ENCODE results near the gene MOB3B. TPM values are rescaled to one million over a fixed set of nuclear protein-coding genes. Genes with fewer than 3 reads are reported as not detected.

MOB3B gene
- total RNA-seq, 2 experiments from 2014 or later = 0.34 to 0.38 TPM

GRCh38 chr9:27311184-27311583, 218.4 kb downstream of the MOB3B start:
- Mint-ChIP-seq H3K9me3 (no peaks in the 10 kb centered on the region), H3K27me3 (no peaks in the 10 kb centered on the region), H3K36me3 (no peaks in the 10 kb centered on the region), H3K4me1 (ENCODE audit: low read depth) (no peaks in the 10 kb centered on the region), H3K27ac (no peak overlapping the region), H3K4me3 (no peak overlapping the region)
- ChIA-PET POLR2A (no interaction called here), CTCF (no interaction called here)
- intact Hi-C loops (cut with micrococcal nuclease) = no loop called here
- DNase-seq = no peak

- Mint-ChIP-seq H3K4me1 (ENCODE audit: low read depth) (no peaks in the 10 kb centered on the region), H3K9me3 (no peaks in the 10 kb centered on the region), H3K4me3 (no peak overlapping the region), H3K27me3 (no peaks in the 10 kb centered on the region), H3K27ac (no peak overlapping the region), H3K36me3 (no peaks in the 10 kb centered on the region)
- POLR2A ChIA-PET = no interaction called here
- intact Hi-C loops (cut with micrococcal nuclease) = no loop called here
- DNase-seq = no peak
- CTCF ChIA-PET = no interaction called here
Observed at GRCh38 chr9:27310582-27310981, 219.0 kb downstream of the MOB3B start.

- CTCF ChIA-PET = no interaction called here
- Mint-ChIP-seq H3K27ac (no peak overlapping the region), H3K27me3 (no peaks in the 10 kb centered on the region), H3K9me3 (no peaks in the 10 kb centered on the region), H3K4me1 (ENCODE audit: low read depth) (no peaks in the 10 kb centered on the region), H3K36me3 (no peaks in the 10 kb centered on the region), H3K4me3 (no peak overlapping the region)
- POLR2A ChIA-PET = no interaction called here
- DNase-seq = no peak
- intact Hi-C loops (cut with micrococcal nuclease) = no loop called here
Observed at GRCh38 chr9:27308691-27309390, 220.8 kb downstream of the MOB3B start.

DNA sequence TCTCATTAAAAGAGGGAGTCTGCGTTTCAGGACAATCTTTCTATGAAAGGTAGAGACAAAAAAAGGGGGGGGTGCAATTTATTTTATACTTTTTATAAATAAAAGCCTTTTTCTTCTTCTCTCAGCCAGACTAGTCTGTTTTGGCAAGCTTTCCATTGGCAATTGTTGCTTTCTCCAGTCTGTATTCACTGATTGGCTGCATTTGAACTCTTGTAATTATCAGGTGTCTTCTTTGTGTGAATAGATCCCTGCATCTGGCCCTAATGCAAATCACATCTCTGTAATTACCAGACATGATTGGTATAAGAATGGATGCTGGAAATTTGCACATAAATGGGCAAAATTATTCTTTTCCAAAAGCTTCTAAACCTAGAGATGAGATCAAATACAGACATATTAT, 225.1 kb downstream of the MOB3B start:
- Mint-ChIP-seq H3K4me3 (no peak overlapping the region), H3K9me3 (no peaks in the 10 kb centered on the region), H3K27me3 (no peaks in the 10 kb centered on the region), H3K4me1 (ENCODE audit: low read depth) (no peaks in the 10 kb centered on the region), H3K27ac (no peak overlapping the region), H3K36me3 (no peaks in the 10 kb centered on the region)
- no peak for DNase-seq
- ChIA-PET CTCF (no interaction called here), POLR2A (interaction anchor here (0.5 kb wide), 1 partner anchor 20 kb away, joined by 3 read pairs; no protein-coding TSS in a partner anchor)
- intact Hi-C loops (cut with micrococcal nuclease) = no loop called here

DNA sequence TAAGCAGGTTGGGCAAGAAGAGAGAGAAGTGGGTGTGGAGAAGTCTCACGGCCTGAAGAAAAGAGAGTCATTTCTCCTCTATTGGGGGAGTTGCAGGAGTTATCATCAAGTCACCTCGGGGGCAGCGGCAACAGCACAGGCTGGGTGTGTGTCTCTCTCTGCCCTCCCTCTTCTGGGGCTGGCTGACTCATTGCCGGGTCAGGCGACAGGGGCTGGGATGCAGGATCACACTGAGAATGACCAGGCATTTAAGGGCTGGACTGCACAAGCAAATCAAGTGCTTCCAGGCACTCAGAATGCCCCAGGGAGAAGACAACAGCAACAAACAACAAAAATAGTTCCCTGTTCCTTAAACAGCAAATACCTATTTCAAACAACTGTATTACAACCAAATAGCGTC, 226.4 kb downstream of the MOB3B start:
- H3K36me3 Mint-ChIP-seq = no peaks in the 10 kb centered on the region
- POLR2A ChIA-PET = no interaction called here
- CTCF ChIA-PET = no interaction called here
- no peak for DNase-seq
- H3K9me3 Mint-ChIP-seq = no peaks in the 10 kb centered on the region
- H3K4me3 Mint-ChIP-seq = no peak overlapping the region
- H3K27me3 Mint-ChIP-seq = no peaks in the 10 kb centered on the region
- intact Hi-C loops (cut with micrococcal nuclease) = no loop called here
- H3K4me1 Mint-ChIP-seq (ENCODE audit: low read depth) = no peaks in the 10 kb centered on the region
- no peak overlapping the region for H3K27ac Mint-ChIP-seq

DNA sequence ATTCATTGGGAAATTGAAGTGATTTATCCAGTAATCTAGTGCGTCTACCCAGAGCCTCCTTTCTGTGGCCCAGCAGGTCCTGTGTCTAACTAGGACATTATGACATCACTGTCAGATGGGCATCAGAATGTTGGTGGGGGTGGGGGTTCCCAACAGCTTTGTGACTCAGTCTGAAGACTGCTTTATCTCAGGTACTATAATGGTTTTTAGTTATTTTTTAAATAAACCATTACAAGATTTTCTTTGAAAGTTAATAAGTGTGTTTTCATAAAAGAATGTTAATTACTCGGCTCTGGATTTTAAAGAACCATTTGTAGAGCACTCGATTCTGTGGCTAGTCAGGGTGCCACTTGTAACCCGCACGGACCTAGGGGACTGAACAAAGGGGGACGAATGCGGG, 232.6 kb downstream of the MOB3B start, which contains the start of gene EQTN:
EQTN (minus strand) TSS at position 101 of the 400 bp plus-strand sequence; CDS start at position 6, 95 bp downstream.
- Mint-ChIP-seq H3K27ac (no peak within 1 kb of the TSS), H3K4me3 (no peak within 1 kb of the TSS), H3K4me1 (ENCODE audit: low read depth) (no peaks in the 10 kb centered on the region), H3K36me3 (no peaks in the 10 kb centered on the region), H3K27me3 (no peaks in the 10 kb centered on the region), H3K9me3 (no peaks in the 10 kb centered on the region)
- no peak for DNase-seq
- CTCF ChIA-PET = no interaction called here
- POLR2A ChIA-PET = no interaction called here
- intact Hi-C loops (cut with micrococcal nuclease) = no loop called here

DNA sequence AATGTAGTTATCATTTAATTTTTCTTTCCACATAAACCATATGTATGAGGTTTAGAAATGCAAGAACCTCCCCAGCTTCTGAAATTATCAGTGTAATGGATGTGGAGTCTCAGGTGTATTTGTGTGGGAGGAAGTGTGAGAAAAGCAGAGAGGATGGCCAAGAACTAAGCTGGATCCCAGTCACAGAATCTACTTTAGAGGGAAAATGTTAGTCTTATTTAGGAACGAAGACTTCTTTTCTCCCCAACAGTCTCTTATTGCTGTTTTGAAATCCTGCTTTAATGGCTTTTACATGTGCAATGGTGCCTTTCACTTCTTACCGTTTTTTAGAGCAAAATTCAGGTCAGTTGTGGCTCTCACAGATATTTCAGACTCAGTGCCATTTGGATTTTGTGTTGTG, 235.6 kb downstream of the MOB3B start:
- Mint-ChIP-seq H3K4me1 (ENCODE audit: low read depth) (no peaks in the 10 kb centered on the region), H3K27me3 (peaks cover 6% of the 10 kb centered on the region), H3K36me3 (no peaks in the 10 kb centered on the region), H3K4me3 (no peak overlapping the region), H3K9me3 (no peaks in the 10 kb centered on the region), H3K27ac (no peak overlapping the region)
- CTCF ChIA-PET = interaction anchor here (0.9 kb wide), 1 partner anchor 39 kb away, joined by 3 read pairs; no protein-coding TSS in a partner anchor
- POLR2A ChIA-PET = no interaction called here
- intact Hi-C loops (cut with micrococcal nuclease) = no loop called here
- no peak for DNase-seq

DNA sequence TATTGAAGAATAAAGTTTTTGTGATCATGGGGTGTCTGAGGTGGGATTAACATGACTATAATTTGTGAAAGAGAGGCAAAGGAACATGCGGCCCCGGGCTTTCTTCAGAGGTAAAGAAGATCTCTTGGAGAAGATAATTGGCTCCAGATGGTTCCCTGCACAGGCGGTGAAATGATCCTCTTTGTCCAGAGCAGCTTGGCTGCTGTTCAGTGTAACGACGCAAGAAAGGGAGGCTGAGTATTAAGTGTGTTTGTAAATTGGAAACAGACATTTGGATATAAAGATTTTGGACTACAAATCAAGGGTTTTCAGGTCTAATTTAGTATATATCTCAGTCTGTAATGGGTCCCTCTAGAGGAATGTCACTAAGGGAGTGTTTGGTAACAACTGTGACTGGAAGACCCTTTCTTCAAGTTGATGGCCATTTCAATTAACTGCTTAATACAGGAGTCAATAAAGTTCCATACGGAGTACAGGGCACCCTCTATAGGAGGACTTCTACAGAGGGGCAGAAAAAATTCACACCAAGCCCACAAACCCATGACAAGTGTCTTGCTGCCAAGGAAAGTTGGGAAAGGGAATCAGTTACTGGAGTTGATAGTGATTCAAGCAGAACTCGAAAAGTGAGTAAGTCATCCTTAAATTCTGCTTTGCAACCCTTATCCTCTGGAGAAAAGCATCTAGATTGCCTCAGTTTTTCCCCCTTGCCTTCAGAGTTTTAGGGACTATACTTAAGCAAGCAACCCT, 236.8 kb downstream of the MOB3B start:
- DNase-seq = no peak
- H3K4me3 Mint-ChIP-seq = no peak overlapping the region
- H3K4me1 Mint-ChIP-seq (ENCODE audit: low read depth) = no peaks in the 10 kb centered on the region
- no peaks in the 10 kb centered on the region for H3K36me3 Mint-ChIP-seq
- CTCF ChIA-PET = no interaction called here
- intact Hi-C loops (cut with micrococcal nuclease) = no loop called here
- H3K27ac Mint-ChIP-seq = no peak overlapping the region
- H3K27me3 Mint-ChIP-seq = peaks cover 6% of the 10 kb centered on the region
- no peaks in the 10 kb centered on the region for H3K9me3 Mint-ChIP-seq
- POLR2A ChIA-PET = no interaction called here

DNA sequence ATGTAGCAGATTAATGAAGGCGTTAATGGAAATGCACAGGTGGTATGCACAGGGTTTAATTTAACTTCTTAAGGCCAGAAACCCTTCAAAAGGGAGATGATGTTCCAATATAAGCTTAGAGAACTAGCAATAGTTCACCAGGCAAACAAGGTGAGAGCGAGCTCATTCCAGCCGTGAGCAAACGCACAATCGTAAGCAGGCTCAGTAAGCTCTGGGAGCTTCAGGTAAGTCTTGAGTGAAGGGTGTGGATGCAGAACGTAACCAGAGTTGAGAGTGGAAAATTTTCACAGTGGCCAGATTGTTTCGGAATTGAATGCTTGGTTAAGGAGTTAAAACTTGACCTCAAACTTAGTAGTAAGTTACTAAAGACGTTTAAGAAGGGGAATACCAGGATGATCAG, 238.3 kb downstream of the MOB3B start:
- Mint-ChIP-seq H3K4me1 (ENCODE audit: low read depth) (no peaks in the 10 kb centered on the region), H3K4me3 (no peak overlapping the region), H3K36me3 (no peaks in the 10 kb centered on the region), H3K9me3 (no peaks in the 10 kb centered on the region), H3K27me3 (peaks cover 9% of the 10 kb centered on the region), H3K27ac (no peak overlapping the region)
- DNase-seq = no peak
- ChIA-PET CTCF (no interaction called here), POLR2A (no interaction called here)
- intact Hi-C loops (cut with micrococcal nuclease) = no loop called here

DNA sequence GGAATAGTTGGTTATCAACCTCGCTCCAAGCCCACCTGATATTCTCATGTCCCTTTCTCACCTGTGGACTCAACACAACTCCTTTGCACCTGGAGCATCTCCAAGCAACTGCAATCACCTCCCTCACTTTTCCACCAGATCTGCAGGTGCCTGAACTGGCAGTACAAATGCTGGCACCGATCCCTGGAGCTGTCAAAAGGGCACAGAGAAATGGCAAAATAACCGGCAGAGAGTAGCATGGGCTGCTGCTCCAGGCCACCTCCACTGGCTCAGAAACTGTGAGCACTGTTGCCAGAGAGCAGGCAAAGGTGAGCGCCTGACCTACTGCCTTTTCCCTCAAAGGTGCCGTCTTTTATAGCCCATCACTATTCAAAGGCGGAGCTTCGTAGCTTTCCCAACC, 247.3 kb downstream of the MOB3B start:
- DNase-seq = no peak
- H3K4me3 Mint-ChIP-seq = no peak overlapping the region
- CTCF ChIA-PET = no interaction called here
- no peaks in the 10 kb centered on the region for H3K4me1 Mint-ChIP-seq (ENCODE audit: low read depth)
- intact Hi-C loops (cut with micrococcal nuclease) = no loop called here
- no peaks in the 10 kb centered on the region for H3K9me3 Mint-ChIP-seq
- no peak overlapping the region for H3K27ac Mint-ChIP-seq
- POLR2A ChIA-PET = no interaction called here
- H3K36me3 Mint-ChIP-seq = no peaks in the 10 kb centered on the region
- peaks cover 5% of the 10 kb centered on the region for H3K27me3 Mint-ChIP-seq

- DNase-seq = no peak
- Mint-ChIP-seq H3K27me3 (peaks cover 2% of the 10 kb centered on the region), H3K4me3 (no peak overlapping the region), H3K9me3 (no peaks in the 10 kb centered on the region), H3K27ac (no peak overlapping the region), H3K36me3 (no peaks in the 10 kb centered on the region), H3K4me1 (ENCODE audit: low read depth) (no peaks in the 10 kb centered on the region)
- POLR2A ChIA-PET = no interaction called here
- intact Hi-C loops (cut with micrococcal nuclease) = no loop called here
- CTCF ChIA-PET = no interaction called here
Observed at GRCh38 chr9:27280860-27281259, 248.8 kb downstream of the MOB3B start.

GRCh38 chr9:27280249-27280648, 249.4 kb downstream of the MOB3B start:
- intact Hi-C loops (cut with micrococcal nuclease) = no loop called here
- ChIA-PET CTCF (interaction anchor here (0.6 kb wide), 1 partner anchor 252 kb away, joined by 3 read pairs; no protein-coding TSS in a partner anchor), POLR2A (no interaction called here)
- H3K4me3 Mint-ChIP-seq = no peak overlapping the region
- H3K27me3 Mint-ChIP-seq = peaks cover 2% of the 10 kb centered on the region
- no peaks in the 10 kb centered on the region for H3K9me3 Mint-ChIP-seq
- H3K4me1 Mint-ChIP-seq (ENCODE audit: low read depth) = no peaks in the 10 kb centered on the region
- no peak overlapping the region for H3K27ac Mint-ChIP-seq
- no peaks in the 10 kb centered on the region for H3K36me3 Mint-ChIP-seq
- DNase-seq = no peak

- H3K9me3 Mint-ChIP-seq = no peaks in the 10 kb centered on the region
- no peak for DNase-seq
- no peaks in the 10 kb centered on the region for H3K4me1 Mint-ChIP-seq (ENCODE audit: low read depth)
- intact Hi-C loops (cut with micrococcal nuclease) = no loop called here
- ChIA-PET CTCF (interaction anchor here (1.4 kb wide), 1 partner anchor 53 kb away, joined by 4 read pairs; no protein-coding TSS in a partner anchor), POLR2A (no interaction called here)
- H3K27ac Mint-ChIP-seq = no peak overlapping the region
- H3K4me3 Mint-ChIP-seq = no peak overlapping the region
- H3K36me3 Mint-ChIP-seq = no peaks in the 10 kb centered on the region
- H3K27me3 Mint-ChIP-seq = peaks cover 2% of the 10 kb centered on the region
Observed at GRCh38 chr9:27279611-27280010, 250.0 kb downstream of the MOB3B start.

Data from activated CD4-positive, alpha-beta memory T cell treated with anti-CD3 and anti-CD28 coated beads for 36 hours (primary cell).